ENCODE results near the gene XRCC5. TPM values are rescaled to one million over a fixed set of nuclear protein-coding genes. Genes with fewer than 3 reads are reported as not detected.

Gene XRCC5
- total RNA-seq, 3 donors from 2014 or later = 169 to 207 (median 175) TPM

DNA sequence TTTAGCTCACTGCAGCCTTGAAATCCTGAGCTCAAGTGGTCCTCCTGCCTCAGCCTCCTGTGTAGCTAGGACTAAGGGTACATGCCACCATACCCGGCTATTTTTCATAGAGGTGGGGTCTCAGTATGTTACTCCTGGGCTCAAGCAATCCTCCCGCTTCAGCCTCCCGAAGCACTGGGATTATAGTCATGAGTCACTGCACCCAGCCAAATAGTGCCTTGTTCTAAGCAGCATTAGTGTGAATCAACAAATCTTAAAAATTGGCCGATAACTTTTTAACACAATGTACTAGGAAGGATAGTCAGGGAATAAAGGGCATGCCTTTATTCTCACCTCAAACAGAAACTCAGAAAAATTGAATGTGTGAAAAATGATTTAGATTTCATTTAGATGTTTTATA, 51.6 kb downstream of the XRCC5 start:
- DNase-seq (no peak), ATAC-seq (no peak)
- TF ChIP-seq, protein P1, sequence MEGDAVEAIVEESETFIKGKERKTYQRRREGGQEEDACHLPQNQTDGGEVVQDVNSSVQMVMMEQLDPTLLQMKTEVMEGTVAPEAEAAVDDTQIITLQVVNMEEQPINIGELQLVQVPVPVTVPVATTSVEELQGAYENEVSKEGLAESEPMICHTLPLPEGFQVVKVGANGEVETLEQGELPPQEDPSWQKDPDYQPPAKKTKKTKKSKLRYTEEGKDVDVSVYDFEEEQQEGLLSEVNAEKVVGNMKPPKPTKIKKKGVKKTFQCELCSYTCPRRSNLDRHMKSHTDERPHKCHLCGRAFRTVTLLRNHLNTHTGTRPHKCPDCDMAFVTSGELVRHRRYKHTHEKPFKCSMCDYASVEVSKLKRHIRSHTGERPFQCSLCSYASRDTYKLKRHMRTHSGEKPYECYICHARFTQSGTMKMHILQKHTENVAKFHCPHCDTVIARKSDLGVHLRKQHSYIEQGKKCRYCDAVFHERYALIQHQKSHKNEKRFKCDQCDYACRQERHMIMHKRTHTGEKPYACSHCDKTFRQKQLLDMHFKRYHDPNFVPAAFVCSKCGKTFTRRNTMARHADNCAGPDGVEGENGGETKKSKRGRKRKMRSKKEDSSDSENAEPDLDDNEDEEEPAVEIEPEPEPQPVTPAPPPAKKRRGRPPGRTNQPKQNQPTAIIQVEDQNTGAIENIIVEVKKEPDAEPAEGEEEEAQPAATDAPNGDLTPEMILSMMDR (IDR thresholded peaks at IDR 0.05) = no peak
- Histone ChIP-seq H3K36me3 (ENCODE audit: low read depth) (peaks cover 6% of the 10 kb centered on the region), H3K4me1 (ENCODE audit: low read depth) (no peaks in the 10 kb centered on the region), H3K4me3 (no peak overlapping the region), H3K9me3 (no peaks in the 10 kb centered on the region)
- intact Hi-C loops (cut with DNase I, micrococcal nuclease) = no loop called here

DNA sequence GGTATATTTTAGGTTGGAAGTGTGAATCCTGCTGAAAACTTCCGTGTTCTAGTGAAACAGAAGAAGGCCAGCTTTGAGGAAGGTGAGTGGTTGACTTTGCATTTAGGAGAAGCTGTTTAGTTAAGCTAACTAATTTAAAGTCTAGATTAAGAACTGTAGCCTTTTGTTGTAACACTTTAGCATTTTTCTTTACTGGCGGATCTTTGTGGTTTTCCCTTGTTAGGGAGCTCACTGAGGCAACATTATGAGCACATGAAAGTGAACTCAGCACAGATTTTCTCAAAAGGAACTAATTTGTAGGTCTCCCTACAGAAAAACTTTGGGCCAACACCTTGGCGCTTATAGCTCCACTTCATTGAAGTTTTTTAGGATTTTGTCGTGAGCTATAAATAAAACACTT, 52.8 kb downstream of the XRCC5 start:
- Histone ChIP-seq H3K9me3 (no peaks in the 10 kb centered on the region), H3K4me3 (no peak overlapping the region), H3K36me3 (ENCODE audit: low read depth) (peaks cover 6% of the 10 kb centered on the region), H3K4me1 (ENCODE audit: low read depth) (no peaks in the 10 kb centered on the region)
- DNase-seq = no peak
- no peak for ATAC-seq
- intact Hi-C loops (cut with DNase I, micrococcal nuclease) = no loop called here
- TF ChIP-seq, protein P1 (IDR thresholded peaks at IDR 0.05) = no peak

DNA sequence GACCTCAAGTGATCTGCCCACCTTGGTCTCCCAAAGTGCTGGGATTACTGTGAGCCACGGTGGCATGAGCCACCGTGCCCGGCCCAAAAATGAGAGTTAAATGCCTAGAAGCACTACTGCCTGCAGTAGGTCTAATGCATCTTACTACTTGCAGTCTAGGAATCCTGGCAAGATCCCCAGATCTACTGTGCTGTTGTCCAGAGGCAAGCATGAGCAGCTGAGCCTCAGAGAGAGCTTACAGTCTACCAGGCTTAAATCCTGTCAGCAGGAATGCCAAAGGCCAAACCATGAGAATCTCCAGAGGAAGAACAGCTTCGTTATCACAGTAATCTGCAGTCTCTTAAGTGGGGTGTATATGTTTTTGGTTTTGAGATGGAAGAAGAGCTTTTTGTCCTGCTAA, 54.4 kb downstream of the XRCC5 start:
- Histone ChIP-seq H3K36me3 (ENCODE audit: low read depth) (peaks cover 6% of the 10 kb centered on the region), H3K9me3 (no peaks in the 10 kb centered on the region), H3K4me1 (ENCODE audit: low read depth) (no peaks in the 10 kb centered on the region), H3K4me3 (no peak overlapping the region)
- no peak for DNase-seq
- intact Hi-C loops (cut with DNase I, micrococcal nuclease) = no loop called here
- TF ChIP-seq, protein P1 (IDR thresholded peaks at IDR 0.05) = no peak
- ATAC-seq = no peak

DNA sequence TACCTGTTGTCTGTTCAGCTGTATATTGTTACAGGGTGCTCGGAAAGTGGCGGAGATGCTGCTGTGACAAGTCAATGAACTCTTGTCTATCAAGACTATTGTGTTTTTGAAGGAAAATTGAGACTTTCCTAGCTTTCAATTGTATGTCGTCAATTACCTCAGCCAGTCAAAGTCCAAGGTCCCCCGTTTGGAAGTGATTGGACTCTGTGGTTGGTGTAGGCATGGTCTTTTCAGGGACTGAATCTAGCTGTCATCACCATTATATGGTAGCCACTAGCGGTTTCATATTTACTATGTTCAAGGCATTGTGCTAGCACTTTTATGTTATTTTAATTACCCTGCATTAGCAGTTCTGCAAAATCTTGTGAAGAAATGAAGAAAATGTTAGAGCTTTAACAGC, 54.9 kb downstream of the XRCC5 start:
- TF ChIP-seq, protein P1 (IDR thresholded peaks at IDR 0.05) = no peak
- Histone ChIP-seq H3K4me3 (no peak overlapping the region), H3K9me3 (no peaks in the 10 kb centered on the region), H3K4me1 (ENCODE audit: low read depth) (no peaks in the 10 kb centered on the region), H3K36me3 (ENCODE audit: low read depth) (peaks cover 6% of the 10 kb centered on the region)
- intact Hi-C loops (cut with DNase I, micrococcal nuclease) = no loop called here
- ATAC-seq (no peak), DNase-seq (no peak)

DNA sequence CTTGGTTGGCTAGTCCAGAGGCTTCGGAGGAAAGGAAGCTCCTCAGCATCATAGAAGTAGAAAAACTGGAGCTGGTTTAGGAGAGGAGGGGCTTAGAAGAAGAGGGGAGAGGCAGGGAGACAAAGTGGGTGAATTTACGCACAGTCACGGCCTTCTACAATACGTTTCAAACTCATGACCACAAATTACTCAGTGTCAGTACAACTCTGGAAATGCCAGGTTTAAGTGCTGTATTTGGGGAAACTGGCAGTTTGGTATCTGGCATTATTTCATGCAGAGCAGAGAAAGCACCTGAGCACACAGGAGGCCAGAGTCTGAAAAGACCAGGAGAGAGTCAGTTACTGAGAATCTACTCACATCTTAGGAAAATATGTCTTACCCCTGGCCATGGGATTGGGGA, 55.4 kb downstream of the XRCC5 start:
- TF ChIP-seq, protein P1 (IDR thresholded peaks at IDR 0.05) = no peak
- Histone ChIP-seq H3K4me3 (no peak overlapping the region), H3K4me1 (ENCODE audit: low read depth) (no peaks in the 10 kb centered on the region), H3K9me3 (no peaks in the 10 kb centered on the region), H3K36me3 (ENCODE audit: low read depth) (peaks cover 6% of the 10 kb centered on the region)
- DNase-seq = no peak
- no peak for ATAC-seq
- intact Hi-C loops (cut with DNase I, micrococcal nuclease) = no loop called here

DNA sequence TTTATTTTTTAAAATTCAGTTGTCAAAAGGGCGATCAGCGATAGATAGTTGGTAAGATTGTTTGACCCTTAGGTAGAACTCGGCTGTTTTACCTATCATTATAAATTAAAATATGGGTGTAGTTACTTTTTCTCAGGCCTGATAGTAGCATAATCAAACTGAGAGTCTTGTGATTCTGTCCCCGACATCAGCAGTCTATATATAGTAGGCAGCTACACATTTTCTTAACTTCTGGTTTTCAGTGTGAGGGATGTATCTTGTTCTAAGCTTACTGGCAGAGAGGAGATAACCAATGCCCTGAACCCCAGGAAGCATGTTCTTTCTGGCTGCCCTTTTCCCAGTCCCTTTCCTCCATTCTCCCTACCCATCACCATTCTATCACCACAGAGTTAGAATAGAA, 56.6 kb downstream of the XRCC5 start:
- TF ChIP-seq, protein P1 (IDR thresholded peaks at IDR 0.05) = no peak
- ATAC-seq = no peak
- H3K4me3 ChIP-seq = no peak overlapping the region

More for the DNA sequence above, 56.6 kb downstream of the XRCC5 start:
- H3K4me1 ChIP-seq (ENCODE audit: low read depth) = no peaks in the 10 kb centered on the region
- no peak for DNase-seq
- peaks cover 6% of the 10 kb centered on the region for H3K36me3 ChIP-seq (ENCODE audit: low read depth)
- intact Hi-C loops (cut with DNase I, micrococcal nuclease) = no loop called here
- H3K9me3 ChIP-seq = no peaks in the 10 kb centered on the region

All from mucosa of descending colon (tissue), 3 donors.